HG02642 (cell line): ENCODE measurements around the gene SDF4.

Experiments used
- ATAC-seq: cut with Tn5 transposase; IDR thresholded peaks from one replicate; pipeline ENCODE4 v1.9.1; 2021; ENCODE audit warnings: mild to moderate bottlenecking; ENCODE audit not compliant: unreplicated experiment, poor library complexity

SDF4 gene

DNA sequence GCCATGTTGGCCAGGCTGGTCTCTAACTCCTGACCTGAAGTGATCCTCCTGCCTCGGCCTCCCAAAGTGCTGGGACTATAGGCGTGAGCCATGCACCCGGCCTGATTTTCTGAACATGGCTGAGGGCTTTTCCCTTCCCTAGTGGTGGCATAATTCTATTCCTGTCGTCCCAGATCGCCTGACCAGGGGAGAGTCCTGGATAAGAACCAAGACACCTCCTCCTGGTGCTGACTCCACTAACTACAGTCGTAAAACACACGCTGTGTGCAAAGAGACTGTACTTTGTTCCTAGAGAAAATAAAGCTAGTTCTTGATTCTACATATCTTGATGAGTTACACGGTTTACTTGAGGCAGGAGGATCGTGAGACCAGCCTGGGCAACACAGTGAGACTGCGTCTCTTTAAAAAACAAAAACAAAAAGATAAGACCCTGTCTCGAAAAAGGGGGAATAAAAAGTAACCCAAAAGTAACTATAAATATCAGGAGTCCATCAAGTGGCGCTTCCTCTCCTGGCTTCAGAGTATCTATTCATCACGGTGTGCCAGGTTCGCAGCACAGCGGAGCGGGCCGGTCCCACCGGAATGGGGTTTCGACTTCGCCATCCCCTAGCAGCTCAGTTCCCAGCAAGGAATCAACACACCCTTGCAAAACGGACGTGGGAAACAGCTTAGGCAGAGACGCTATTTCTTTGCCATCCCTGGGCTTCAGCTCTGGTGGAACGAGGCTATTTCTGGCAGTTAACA, 973 bp downstream of the SDF4 start:
- no peak for ATAC-seq

DNA sequence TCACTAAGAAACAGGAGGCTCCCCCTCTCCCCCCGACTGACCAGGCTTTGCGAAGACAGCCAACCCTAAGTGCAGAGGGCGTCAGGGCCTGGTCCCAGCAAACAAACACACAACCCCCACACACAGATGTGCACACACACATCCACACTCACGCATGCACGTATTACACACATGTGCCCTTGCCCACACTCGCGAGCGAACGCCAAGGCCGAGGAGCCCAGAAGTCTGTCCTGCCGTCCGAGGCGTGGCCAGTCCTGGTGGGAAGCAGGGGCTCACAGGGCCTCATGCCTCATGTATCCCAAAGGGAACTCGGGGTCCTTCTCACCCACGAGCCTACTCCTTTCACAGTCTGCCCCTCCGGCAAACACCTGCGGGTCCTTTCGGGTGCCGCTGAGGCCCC, 2.0 kb downstream of the SDF4 start:
- ATAC-seq, result no peak

DNA sequence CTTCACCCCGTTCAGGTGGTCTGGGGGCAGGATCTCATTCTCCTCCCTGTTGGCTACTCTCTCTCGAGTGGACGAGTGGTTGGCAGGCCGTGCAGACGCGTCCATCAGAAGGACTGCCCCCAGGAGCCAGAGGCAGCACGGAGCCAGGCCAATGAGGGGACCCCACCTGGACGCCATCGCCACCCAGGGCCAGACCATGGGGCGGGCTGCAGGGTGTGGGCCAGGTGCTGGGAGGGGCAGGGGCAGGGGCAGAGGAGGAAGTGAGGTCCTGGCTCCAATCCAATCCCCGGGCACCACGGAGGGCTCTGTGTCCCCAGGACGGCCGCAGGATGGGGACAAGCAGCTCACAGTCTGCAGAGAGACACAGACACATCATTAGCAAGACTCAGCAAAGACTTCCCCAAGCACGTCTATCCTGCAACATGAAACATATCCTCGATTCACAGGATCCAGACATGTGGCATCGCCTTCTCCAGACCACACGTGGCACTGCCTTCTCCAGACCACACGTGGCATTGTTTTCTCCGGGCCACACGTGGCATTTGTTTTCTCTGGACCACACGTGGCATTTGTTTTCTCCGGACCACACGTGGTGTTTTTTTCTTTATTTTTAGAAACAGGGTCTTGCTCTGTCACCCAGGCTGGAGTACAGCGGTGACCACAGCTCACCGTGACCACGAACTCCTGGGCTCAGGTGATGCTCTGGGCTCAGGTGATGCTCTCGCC, 3.0 kb downstream of the SDF4 start:
- ATAC-seq, result no peak

DNA sequence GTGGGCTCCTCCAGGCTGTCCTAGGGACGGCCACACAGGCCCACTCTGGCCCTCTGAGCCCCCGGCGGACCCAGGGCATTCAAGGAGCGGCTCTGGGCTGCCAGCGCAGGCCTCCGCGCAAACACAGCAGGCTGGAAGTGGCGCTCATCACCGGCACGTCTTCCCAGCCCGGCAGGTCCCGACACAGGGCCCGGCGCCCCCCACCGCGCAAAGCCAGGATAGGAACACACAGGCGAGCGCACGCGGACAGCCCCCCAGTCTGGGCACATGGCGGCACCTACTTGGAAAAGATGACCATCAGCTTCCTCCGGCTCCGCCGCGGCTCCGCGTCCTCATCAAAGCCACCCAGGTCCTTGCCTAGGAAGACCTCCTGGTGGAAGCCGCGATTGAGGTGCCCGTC, 3.6 kb downstream of the SDF4 start:
- ATAC-seq, result no peak

DNA sequence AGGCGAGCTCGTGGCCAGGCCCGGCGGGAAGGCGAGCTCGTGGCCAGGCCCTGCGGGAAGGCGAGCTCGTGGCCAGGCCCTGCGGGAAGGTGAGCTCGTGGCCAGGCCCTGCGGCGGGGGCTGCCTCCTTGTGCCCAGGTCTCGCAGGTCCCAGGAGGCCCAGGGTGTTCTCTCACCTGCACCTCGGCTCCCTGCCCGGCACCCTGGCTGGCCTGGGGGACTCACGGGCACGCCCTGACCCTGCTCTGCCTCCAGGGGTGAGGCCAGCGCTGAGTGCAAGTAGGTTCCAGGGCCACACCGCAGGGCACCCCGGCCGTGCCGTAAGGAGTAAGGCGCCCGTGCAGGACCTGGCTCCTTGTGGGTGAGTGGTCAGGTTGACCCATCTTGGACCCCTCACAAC, 4.4 kb downstream of the SDF4 start:
- ATAC-seq, result no peak

DNA sequence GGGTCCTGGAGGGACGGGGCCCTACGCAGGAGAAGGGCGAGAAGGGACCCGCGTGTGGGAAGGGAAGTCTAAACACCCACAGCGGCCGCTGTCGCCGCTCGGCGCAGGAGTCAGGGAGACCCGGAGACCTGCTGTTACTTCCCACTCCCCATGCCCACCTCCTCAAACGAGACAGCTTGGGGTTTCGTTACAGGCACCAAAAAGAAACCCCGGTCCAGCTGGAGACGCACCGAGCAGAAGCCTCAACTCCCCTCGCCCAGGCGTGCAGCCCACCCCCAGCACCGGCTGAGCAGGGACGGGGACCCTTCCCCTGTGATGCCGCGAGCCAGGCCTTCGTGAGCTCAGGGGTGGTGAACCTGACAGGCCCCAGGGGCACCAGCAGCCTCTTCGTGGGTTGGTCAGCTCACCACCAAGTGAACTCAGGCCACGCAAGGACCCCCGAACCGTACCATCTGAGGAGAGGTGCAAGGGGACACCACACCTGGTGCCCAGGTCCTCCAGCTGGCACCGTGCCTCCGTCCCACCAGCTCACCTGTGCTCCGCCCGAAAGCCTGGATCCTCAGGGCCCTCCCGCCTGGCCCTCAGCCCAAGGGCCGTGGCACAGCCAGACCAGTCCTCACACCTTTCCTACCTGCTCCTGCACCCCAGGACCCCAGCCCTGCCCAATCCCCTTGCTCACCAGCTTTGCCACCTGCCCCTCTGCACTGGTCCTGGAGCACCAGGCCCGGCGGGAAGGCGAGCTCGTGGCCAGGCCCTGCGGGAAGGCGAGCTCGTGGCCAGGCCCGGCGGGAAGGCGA, 5.0 kb downstream of the SDF4 start:
- ATAC-seq, result no peak

DNA sequence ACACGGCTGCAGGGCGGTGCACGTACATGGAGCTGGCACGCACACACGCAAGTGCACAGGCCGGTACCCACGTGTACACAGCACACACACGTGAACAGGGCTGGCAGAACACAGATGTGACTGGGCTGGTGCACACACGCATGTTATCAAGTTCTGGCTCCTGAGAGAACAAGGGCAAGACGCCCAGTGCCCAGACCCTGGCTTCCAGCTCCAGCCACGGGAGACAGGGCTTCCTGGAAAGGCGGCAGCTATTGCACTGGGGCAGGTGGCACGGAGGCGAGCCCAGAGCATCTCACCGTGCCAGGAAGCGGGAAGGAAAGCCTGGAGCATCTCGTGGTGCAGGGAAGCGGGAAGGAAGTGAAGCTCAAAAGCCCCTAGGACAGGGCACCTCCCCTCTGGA, 5.9 kb downstream of the SDF4 start:
- ATAC-seq, result no peak

DNA sequence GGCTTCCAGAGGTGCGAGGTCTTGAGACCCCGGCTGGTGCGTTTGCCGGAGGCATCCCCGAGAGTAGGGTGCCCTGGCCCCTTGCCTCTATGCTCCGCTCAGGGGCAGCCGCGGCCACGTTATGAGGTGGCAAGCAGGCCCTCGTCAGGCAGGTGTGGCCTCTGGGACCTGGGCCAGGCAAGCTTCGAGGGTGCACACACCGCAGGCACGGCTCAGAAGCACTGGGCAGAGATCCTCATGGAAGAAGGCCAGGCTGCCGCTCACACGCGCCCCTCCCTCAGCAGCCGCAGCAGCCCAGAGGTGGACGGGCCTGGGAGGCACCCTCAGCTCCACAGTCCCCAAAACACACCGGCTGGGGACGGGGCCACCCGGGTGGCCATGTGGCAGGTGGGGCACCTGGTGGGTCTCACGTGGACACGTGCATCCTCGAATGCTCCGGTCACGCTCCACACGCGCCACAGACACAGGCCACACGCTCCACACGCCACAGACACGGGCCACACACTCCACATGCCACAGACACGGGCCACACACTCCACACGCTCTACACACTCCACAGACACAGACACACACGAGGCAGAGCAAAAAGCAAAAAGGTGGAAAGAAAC, 6.5 kb downstream of the SDF4 start:
- no peak for ATAC-seq

DNA sequence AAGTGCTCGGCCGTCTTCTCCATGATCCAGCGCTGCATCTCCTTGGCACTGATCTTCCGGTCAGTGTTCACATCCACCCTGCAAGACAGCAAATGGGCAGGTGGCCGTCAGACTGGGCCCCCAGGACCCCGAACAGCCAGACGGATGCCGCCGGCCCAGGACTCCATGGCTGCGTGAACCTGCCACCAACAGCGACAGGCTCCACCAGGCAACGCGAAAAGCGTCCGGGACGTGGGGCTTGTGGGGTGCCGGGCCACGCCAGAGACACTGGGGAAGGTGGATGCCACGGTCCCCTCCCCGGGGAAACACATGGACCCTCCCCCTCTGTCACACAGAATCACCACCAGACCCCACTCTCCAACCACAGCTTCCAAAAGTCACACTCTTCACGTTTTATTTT, 7.9 kb downstream of the SDF4 start:
- ATAC-seq, result no peak

DNA sequence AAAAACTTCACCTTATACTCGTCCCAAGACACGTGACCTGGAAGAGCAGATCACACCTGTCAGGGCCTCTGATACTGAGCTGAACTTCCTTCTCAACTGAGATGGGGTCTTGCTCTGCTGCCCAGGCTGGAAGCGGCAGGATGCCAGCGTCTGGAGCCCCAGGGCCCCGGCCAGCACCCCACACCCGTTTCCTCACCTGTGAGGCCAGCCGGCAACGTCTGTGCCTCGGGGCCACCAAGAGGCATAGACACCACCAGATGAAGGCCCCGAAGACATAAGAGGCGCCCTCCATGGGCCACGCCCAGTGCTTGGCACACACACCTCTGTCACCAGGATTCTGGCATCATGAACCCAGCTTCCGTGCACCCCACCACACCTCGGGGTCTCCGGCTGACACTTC, 8.5 kb downstream of the SDF4 start:
- no peak for ATAC-seq

DNA sequence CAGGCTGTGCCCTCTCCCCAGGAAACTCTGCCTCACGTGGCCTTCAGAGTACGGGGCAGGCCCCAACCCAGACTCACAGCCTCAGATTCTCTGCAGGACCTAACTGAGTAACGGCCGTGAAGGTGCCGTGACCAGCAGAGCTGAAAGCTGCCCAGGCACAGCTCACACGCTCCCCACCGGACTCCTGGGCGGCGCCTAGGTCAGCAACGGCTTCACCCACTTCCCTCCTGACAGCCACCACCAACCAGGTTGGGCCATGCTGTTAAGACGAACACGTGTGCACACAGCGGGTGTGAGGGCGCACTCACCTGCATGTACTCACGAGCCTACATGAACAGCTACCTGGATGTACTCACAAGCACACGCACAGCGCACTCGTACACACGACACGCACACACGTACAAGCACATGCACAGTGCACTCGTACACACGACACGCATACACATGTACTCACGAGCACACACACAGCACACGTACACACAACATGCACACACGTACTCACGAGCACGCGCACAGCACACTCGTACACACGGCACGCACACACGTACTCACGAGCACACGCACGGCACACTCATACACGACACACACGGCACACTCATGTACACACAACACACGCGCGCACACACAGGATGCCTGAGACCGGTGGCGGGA, 9.1 kb downstream of the SDF4 start:
- ATAC-seq, result no peak

DNA sequence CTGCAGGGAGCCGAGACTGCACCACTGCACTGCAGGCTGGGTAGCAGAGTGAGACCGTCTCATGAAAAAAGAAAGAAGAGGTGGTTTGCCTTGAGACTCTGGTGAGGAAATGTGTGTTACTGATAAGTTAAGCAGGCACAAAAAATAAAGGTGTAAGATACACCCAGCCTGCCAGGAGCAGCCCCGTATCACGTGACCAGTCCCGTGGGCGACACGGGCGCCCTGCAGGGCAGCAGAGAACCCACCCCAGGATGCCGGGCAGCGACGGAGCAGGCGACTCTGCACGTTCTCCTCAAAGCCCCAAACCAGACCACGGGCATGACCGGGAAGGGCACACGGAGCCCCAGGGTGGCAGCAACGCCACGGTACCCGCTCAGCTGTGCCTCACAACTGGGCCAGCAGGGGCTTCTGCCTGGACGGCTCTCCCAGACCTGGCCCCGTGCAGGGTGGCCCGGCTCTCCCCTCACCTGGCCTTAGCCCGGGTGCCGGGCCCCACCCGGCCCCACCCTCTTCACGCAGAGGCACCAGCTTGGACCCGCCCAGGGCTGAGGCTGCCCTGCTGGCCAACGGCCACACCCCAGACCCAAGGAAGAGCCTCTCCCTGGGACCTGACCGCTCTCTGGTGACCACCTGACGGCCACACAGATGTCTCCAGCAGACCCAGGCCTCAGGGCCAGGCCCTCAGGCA, 9.8 kb downstream of the SDF4 start:
- no peak for ATAC-seq

DNA sequence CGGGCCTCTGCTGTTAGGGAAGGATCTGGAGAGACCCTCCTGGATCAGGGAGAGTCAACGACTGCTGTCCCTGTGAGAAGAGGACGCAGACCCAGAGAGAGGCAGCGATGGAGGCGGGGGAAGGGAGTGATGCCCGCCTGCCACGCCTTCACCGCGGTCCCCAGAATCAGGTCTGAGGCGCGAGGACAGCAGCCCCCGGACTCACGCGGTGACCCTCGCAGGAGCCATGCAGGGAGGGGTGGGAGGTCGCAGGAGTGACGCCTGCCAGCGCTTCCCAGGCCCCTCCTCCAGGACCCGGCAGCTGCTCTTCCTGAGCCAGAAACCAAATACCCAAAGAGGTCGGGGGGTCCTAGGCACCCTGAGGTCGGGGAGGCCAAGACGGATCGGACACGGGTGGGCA, 11.6 kb downstream of the SDF4 start:
- ATAC-seq, result no peak

DNA sequence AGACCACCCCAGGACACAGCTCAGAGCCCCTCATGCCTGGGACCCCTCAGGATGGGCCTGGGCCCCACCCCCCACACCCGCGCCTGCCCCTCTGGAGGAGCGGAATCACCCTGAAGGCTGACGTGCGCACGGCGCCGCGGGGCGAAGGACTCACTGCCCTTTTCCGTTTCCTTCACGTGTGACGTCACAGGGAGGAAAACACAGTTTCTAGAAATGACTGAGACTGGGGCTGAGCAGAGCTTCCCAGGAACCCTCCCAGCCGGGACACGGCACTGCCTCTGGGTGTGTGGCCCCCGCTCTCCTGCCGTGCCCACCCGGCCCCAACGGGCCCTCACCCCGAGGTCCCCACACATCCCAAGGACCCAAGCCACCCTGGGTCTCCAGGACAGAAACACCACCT, 12.5 kb downstream of the SDF4 start:
- no peak for ATAC-seq

DNA sequence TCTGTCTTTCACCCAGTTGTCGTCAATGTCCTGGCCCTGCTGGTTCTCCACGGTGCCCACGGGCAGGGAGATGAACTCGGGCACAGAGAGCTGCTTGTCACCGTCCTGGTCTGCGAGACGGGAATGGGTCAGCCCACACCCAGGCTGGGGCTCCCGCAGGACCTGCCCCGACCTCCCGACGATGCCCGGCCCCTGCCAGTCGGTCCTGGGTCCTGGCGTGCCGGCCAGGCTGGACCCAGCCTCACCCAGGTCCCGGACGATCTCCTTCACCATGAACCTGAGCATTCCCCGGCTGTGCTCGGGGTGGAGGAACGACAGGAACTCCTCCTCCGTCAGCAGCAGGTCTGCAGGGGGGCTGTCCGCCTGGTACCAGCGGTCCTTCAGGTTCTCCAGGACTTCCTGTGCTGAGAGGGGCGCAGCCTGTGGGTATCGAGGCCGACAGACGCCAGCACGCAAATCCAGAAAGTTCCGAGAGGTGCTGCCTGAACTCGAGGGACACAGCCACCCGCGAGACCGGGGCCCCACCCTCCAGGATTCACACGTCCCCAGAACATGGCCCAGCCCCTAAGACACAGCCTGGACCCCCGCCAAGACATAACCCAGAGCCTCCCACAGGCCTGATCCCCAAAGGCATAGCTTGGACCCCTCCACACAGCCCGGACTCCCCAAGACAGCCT, 13.1 kb downstream of the SDF4 start:
- ATAC-seq, result no peak

DNA sequence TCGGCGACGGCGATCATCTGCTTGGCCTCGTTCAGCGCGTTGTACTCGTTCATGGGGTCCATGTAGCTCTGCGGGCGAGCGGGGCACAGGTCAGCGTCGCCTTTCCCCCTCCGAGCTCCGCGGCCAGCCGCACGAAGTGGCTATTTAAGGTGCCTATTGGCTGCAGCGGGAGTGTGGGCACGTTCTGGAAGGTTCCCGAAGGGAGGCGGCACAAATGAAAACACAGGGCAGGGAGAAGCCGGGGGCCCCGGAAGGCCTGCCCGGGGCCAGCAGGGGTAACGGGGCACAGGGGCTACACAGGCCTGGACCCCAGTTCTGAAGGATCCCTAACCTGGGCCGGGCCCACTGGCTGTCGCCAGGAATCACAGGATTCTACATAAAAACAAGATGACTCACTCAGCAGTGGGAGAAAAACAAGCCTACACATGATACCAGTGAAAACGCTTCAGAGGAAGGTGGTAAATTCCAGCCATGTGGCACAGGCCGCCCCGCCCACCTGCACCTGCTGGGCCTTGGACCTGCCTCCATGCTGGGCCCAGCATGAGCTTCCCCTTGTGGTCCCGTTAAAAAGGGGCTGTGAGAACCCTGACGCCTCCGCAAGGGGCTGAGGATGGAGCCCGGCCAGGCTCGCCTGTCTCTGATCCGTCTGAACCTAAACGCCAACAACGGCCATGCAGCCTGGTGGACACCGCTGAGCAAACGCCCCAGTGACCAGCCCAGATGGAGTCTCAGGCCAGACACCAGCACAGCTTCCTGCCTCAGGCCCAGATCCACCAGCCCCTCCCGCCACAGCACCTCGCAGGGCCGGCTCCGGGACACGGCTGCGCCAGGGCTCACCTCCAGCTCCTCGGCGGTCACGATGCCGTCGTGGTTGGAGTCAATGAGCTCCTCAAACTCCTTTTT, 13.9 kb downstream of the SDF4 start:
- ATAC-seq, result no peak

DNA sequence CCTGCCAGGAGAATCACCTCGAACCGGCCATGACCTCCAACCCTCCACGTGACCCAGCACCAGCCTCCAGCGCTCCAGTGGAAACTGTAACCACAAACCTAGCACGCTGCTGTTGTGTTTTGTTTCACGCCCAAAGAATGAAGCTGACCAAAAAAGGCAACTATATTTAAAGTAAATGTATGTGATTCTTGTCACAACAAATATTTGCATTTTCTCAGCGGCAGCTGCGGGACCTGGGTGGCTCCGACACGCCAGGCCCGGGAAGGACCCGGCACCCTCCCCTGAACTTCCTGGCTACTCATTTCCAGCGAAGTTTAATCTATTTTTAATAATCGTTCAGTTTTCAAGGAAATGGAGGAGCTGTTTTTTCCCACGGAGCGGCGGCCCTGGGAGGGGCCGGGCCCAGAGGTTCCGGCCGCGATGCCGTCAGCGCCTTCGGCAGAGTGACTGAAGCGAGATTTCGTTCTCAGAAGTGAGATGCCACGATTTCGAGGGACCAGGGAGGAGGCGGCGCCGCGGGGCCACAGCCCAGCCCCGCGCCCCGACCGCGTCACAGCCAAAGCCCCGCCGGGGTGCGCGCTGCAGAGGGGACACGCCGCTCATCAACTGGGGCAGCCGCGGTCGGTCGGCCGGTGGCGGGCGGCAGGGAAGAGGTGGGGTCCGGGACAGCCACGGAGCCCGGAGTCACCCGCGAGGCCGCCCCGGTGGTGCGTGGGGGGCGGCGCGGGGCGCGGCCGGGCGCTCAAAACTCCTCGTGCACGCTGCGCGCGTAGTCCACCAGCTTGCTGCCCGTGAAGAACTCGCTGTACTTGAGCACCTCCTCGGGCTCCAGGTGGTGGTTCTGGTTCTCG, 14.8 kb downstream of the SDF4 start:
- ATAC-seq, result no peak
